Karpas-422 (cell line): Measurements from ENCODE around the gene NFAM1. TPM values are rescaled to one million over a fixed set of nuclear protein-coding genes. Genes with fewer than 3 reads are reported as not detected.

Source experiments
- DNase-seq: peaks from one replicate; pipeline ENCODE4 v3.0.0-alpha.2; 2015
- H2AFZ ChIP-seq: fragments of 200-600 bp; sonication (generic); 2 replicates; pipeline ENCODE4 v1.6.1; 2014; ENCODE audit warnings: antibody characterized with exemption, low read length, mixed read lengths
- H3K27ac ChIP-seq: fragments of 200-600 bp; sonication (generic); 2 replicates; pipeline ENCODE4 v1.5.1; 2014; ENCODE audit warnings: mild to moderate bottlenecking, low read length, moderate library complexity
- H3K27me3 ChIP-seq: fragments of 200-600 bp; sonication (generic); 2 replicates; pipeline ENCODE4 v1.6.1; 2014; ENCODE audit warnings: low read length, mixed read lengths
- H3K36me3 ChIP-seq: fragments of 200-600 bp; sonication (generic); 2 replicates; pipeline ENCODE4 v1.6.1; 2014; ENCODE audit warnings: low read length, mixed read lengths; ENCODE audit not compliant: insufficient read depth
- H3K4me1 ChIP-seq: fragments of 200-600 bp; sonication (generic); 2 replicates; pipeline ENCODE4 v1.6.1; 2014; ENCODE audit warnings: mild to moderate bottlenecking, low read length, mixed read lengths
- H3K4me2 ChIP-seq: fragments of 200-600 bp; sonication (generic); 2 replicates; pipeline ENCODE4 v1.6.1; 2014; ENCODE audit warnings: low read length, low read depth, mild to moderate bottlenecking; ENCODE audit not compliant: poor library complexity, severe bottlenecking
- H3K4me3 ChIP-seq: fragments of 200-600 bp; sonication (generic); 2 replicates; pipeline ENCODE4 v1.5.1; 2014; ENCODE audit warnings: mild to moderate bottlenecking, antibody characterized with exemption, low read length, mixed read lengths
- H3K79me2 ChIP-seq: fragments of 200-600 bp; sonication (generic); 2 replicates; pipeline ENCODE4 v1.6.1; 2014; ENCODE audit warnings: mild to moderate bottlenecking, low read length, mixed read lengths
- H3K9ac ChIP-seq: fragments of 200-600 bp; sonication (generic); 2 replicates; pipeline ENCODE4 v1.6.0; 2014; ENCODE audit warnings: low read length
- H3K9me2 ChIP-seq: fragments of 200-600 bp; sonication (generic), shearing (Covaris generic); replicated peaks from 2 replicates; pipeline ENCODE4 v1.6.0; 2014; ENCODE audit warnings: mild to moderate bottlenecking, low read length, moderate library complexity; ENCODE audit not compliant: insufficient read depth
- H3K9me3 ChIP-seq: fragments of 300-700, 200-600 bp; sonication (generic); 2 replicates; pipeline ENCODE4 v1.6.1; 2014; ENCODE audit warnings: low read length, mixed read lengths
- H4K20me1 ChIP-seq: fragments of 200-600 bp; sonication (generic); 2 replicates; pipeline ENCODE4 v1.6.1; 2014; ENCODE audit warnings: mild to moderate bottlenecking, antibody characterized with exemption, low read length, low read depth; ENCODE audit not compliant: insufficient read depth
- total RNA-seq: library from RNA; depleted of rRNA; stranded (reverse); fragments of >200 nt; shearing (Covaris generic); gene quantifications from 2 replicates; pipeline ENCODE4 v1.2.3, GENCODE V29; 2014; ENCODE audit warnings: low replicate concordance; rRNA removed

NFAM1 gene, protein sequence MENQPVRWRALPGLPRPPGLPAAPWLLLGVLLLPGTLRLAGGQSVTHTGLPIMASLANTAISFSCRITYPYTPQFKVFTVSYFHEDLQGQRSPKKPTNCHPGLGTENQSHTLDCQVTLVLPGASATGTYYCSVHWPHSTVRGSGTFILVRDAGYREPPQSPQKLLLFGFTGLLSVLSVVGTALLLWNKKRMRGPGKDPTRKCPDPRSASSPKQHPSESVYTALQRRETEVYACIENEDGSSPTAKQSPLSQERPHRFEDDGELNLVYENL
- total RNA-seq, result not detected in 2 replicates

DNA sequence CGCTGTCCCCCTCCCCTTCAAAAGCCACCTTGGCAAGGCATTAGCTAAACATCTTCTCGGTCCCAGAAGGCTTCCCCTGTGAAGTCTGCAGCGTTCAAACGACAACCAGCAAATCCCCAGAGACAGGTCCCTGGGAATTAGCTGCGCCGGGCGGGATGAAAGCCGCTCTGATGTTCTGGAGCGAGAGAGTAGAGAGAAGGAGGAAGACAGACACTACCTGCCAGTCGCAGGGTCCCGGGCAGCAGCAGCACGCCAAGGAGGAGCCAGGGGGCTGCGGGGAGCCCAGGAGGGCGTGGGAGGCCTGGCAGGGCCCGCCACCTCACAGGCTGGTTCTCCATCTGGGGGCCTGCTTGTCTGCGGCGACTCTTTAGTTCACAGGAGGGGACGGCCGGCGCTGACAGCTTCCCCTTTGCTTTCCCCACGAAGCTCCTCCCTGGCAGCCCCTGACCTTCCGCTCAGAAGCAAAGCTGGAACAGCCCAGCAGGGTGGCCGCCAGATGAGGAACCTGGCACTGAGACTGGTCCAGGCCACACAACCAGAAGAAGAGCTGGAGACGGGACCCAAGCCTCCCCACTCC, at the start of gene NFAM1:
NFAM1 (minus strand) TSS at position 384 of the 577 bp plus-strand sequence; CDS start at position 338, 46 bp downstream.
- Histone ChIP-seq H3K36me3 (no peaks in the 10 kb centered on the region), H3K4me2 (no peak within 1 kb of the TSS), H4K20me1 (no peaks in the 10 kb centered on the region; the same call in 1 of the 2 replicates), H3K4me1 (peaks cover 51% of the 10 kb centered on the region), H3K4me3 (no peak within 1 kb of the TSS), H3K79me2 (no peaks in the 10 kb centered on the region), H2AFZ (no peak within 1 kb of the TSS), H3K27ac (no peak within 1 kb of the TSS), H3K27me3 (no peaks in the 10 kb centered on the region), H3K9ac (no peak within 1 kb of the TSS), H3K9me3 (no peaks in the 10 kb centered on the region), H3K9me2 (no peaks in the 10 kb centered on the region)
- no peak for DNase-seq

DNA sequence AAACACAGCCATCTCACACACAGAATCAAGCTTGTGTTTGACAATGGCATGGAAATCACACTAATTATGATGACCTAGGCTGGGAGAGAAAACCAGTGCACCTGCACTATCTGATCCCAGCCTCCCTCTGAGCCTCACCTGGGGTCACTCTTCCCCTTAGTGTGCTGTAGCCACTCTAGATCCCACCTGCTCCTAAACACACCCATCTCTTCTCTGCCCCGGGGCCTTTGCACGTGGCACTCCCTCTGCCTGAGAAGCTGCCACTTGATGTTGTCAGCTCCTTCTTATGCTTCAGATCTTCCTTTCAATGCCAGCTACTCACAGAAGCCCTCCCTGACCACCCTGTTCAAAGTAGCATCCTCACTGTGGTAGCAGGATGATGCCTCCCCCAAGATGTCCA, 42.9 kb upstream of the NFAM1 start:
- Histone ChIP-seq H3K4me3 (no peak overlapping the region), H4K20me1 (no peaks in the 10 kb centered on the region), H3K79me2 (no peaks in the 10 kb centered on the region), H3K9ac (no peak overlapping the region), H3K4me1 (no peaks in the 10 kb centered on the region), H3K9me3 (no peaks in the 10 kb centered on the region), H3K36me3 (no peaks in the 10 kb centered on the region), H3K4me2 (no peak overlapping the region), H3K27ac (no peak overlapping the region), H3K27me3 (no peaks in the 10 kb centered on the region), H2AFZ (no peak overlapping the region), H3K9me2 (no peaks in the 10 kb centered on the region)
- no peak for DNase-seq

DNA sequence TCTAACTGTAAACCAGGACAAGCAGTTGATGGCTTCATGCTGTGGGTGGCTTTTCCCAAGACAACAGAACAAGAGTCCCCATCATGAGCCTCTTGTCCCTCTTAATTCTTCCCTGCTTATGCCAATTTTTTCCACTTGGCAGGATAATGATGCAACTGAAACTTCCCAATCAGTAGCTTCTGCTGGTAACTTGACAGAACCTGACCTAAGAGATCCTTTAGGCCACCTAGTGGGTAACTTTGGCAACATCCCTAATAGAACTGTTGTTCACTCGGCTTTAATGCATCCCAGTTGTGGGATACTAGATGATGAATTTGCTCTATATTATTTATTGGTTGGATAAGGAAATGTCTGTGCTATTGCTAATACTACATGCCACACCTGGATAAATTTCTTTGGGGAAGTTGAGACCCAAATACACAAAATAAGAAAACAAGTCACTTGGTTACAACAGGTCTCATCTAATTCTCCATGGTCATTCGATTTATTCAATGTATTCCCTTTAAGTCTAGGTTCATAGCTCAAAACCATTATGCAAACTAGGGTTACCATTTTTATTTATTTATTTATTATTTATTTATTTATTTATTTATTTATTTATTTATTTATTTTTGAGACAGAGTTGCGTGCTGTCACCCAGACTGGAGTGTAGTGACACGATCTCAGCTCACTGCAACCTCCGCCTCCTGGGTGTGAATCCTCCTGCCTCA, 41.4 kb upstream of the NFAM1 start:
- no peaks in the 10 kb centered on the region for H3K4me1 ChIP-seq
- no peaks in the 10 kb centered on the region for H3K9me3 ChIP-seq
- H3K9ac ChIP-seq, result no peak overlapping the region
- no peak overlapping the region for H2AFZ ChIP-seq
- no peaks in the 10 kb centered on the region for H3K79me2 ChIP-seq
- no peaks in the 10 kb centered on the region for H3K36me3 ChIP-seq
- no peak overlapping the region for H3K4me2 ChIP-seq
- H3K9me2 ChIP-seq, result no peaks in the 10 kb centered on the region
- no peak overlapping the region for H3K27ac ChIP-seq
- peak; percentile 77 for DNase-seq
- no peaks in the 10 kb centered on the region for H3K27me3 ChIP-seq
- H4K20me1 ChIP-seq, result no peaks in the 10 kb centered on the region
- no peak overlapping the region for H3K4me3 ChIP-seq

DNA sequence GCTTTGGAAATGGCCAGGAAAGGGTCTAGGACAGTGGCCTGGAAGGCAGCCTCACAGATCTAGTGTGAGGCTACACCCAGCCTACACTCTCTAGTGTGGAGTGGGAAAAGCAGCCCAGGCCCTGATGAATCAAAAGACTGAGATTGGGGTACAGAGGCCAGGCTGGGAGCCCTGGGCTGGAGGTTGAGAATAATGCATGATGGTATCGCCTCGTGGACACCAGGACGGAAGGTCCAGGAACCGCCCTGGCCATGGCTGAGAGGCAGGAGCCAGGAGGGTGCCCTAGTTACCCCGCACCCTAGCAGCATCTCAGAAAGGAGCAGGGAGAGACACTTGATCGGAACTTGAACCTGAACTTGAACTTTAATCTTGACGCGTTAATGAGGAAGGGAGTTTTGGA, 40.5 kb upstream of the NFAM1 start:
- Histone ChIP-seq H3K36me3 (no peaks in the 10 kb centered on the region), H4K20me1 (no peaks in the 10 kb centered on the region), H3K9me2 (no peaks in the 10 kb centered on the region), H3K4me2 (no peak overlapping the region), H3K27ac (no peak overlapping the region), H3K4me1 (no peaks in the 10 kb centered on the region), H2AFZ (no peak overlapping the region), H3K9me3 (no peaks in the 10 kb centered on the region), H3K27me3 (no peaks in the 10 kb centered on the region), H3K79me2 (no peaks in the 10 kb centered on the region), H3K9ac (no peak overlapping the region), H3K4me3 (no peak overlapping the region)
- DNase-seq, result no peak

DNA sequence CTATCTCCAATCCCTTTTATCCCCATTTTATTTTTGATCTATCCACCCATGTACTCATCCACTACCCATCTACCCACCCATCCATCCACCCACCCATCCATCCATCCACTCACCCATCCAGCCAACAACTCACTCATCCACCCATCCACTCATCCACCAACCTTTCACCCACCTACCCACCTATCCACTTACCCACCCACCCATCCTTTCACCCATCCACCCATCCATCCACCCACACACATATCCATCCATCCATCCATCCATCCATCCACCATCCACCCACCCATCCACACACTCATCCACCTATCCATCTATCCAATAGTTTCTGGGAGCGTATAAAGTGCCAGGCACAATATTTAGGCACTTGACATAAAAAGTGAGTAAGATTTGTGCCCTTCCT, 39.2 kb upstream of the NFAM1 start:
- H3K4me3 ChIP-seq, result no peak overlapping the region
- H3K79me2 ChIP-seq, result no peaks in the 10 kb centered on the region
- no peak overlapping the region for H2AFZ ChIP-seq
- DNase-seq, result no peak
- no peak overlapping the region for H3K9ac ChIP-seq
- no peaks in the 10 kb centered on the region for H3K4me1 ChIP-seq
- no peaks in the 10 kb centered on the region for H3K36me3 ChIP-seq
- H3K4me2 ChIP-seq, result no peak overlapping the region
- H4K20me1 ChIP-seq, result no peaks in the 10 kb centered on the region
- no peak overlapping the region for H3K27ac ChIP-seq
- no peaks in the 10 kb centered on the region for H3K9me2 ChIP-seq
- H3K9me3 ChIP-seq, result no peaks in the 10 kb centered on the region
- no peaks in the 10 kb centered on the region for H3K27me3 ChIP-seq

DNA sequence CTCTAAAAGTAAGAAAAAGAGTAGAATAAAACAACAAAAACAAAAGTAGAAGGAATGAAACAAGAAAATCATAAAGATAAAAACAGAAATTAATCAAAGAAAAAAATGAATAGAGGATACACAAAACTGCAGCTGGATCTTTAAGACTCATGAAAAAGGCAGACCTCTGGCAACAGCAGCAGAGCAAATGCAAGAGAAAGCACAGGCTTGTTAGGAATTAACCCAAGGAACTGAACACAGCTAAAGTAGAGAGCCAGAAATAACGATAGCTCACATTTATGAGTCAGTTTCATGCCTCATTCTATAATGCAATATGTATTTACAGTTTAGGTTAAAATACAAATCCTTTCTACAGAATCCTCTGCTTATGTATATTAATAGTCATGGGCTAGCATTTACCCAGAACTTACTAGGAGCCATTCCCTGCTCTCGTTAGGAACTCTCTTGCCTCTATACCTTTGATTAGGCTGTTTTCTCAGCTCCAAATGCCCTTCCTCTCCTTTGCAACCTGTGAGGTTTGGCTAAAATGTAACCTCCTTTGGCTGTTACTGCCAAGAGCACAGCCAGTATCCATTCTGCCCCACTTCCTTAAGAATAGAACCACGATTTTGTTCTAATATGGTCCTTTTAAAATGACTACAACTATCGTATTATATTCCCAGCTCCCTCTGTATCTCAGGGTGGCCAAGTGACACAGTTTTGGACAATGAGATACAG, 38.3 kb upstream of the NFAM1 start:
- H3K27me3 ChIP-seq, result no peaks in the 10 kb centered on the region
- no peaks in the 10 kb centered on the region for H3K9me3 ChIP-seq
- no peaks in the 10 kb centered on the region for H4K20me1 ChIP-seq
- no peak for DNase-seq
- H2AFZ ChIP-seq, result no peak overlapping the region
- H3K4me2 ChIP-seq, result no peak overlapping the region
- H3K9me2 ChIP-seq, result no peaks in the 10 kb centered on the region
- H3K9ac ChIP-seq, result no peak overlapping the region
- no peak overlapping the region for H3K27ac ChIP-seq
- H3K79me2 ChIP-seq, result no peaks in the 10 kb centered on the region
- no peaks in the 10 kb centered on the region for H3K36me3 ChIP-seq
- no peak overlapping the region for H3K4me3 ChIP-seq
- no peaks in the 10 kb centered on the region for H3K4me1 ChIP-seq

DNA sequence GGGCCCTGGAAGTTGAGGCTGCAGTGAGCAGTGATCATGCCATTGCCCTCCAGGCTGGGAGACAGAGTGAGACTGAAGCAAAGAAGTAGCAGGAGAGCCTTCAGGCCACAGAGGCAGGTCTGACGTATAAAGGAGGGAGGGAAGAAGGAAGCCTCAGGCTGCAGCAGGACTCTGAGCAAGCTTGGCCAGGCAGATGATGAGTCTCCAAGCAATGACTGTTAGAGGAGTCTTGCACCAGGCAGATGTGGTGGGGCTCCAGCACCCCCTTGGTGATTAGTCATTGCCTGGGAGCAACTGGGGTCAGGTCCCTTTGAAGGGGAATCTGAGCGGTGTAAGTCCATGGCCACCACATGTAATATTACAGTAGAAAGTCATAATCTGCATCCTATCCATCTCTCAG, 36.6 kb upstream of the NFAM1 start:
- Histone ChIP-seq H3K4me3 (no peak overlapping the region), H3K36me3 (no peaks in the 10 kb centered on the region), H3K4me1 (no peaks in the 10 kb centered on the region), H3K9me2 (no peaks in the 10 kb centered on the region), H2AFZ (no peak overlapping the region), H3K9ac (no peak overlapping the region), H3K27ac (no peak overlapping the region), H3K27me3 (no peaks in the 10 kb centered on the region), H3K4me2 (no peak overlapping the region), H3K9me3 (no peaks in the 10 kb centered on the region), H4K20me1 (no peaks in the 10 kb centered on the region), H3K79me2 (no peaks in the 10 kb centered on the region)
- no peak for DNase-seq

DNA sequence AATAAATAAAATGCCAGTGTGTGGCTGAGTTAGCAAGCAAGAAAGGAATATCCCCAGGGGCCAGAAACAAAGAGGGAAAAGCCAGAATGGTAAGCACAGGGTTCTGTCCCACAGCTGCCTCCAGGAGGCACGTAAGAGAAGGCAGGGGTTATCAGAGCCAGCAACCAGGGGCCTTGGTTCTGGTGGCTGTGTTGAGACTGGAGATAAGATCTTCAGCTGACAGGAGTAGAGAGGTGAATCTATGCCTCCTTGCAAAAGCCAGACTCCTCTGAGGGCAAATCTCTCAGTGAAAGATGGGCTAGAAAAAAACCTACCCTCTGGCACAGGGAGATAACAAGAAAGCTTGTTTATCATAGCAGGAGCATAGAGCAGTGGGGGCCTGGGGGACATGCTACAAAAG, 29.8 kb upstream of the NFAM1 start:
- H3K36me3 ChIP-seq, result no peaks in the 10 kb centered on the region
- H3K9ac ChIP-seq, result no peak overlapping the region
- no peak for DNase-seq
- no peaks in the 10 kb centered on the region for H4K20me1 ChIP-seq
- no peaks in the 10 kb centered on the region for H3K79me2 ChIP-seq
- no peak overlapping the region for H3K4me2 ChIP-seq
- no peak overlapping the region for H2AFZ ChIP-seq
- no peaks in the 10 kb centered on the region for H3K4me1 ChIP-seq
- no peaks in the 10 kb centered on the region for H3K9me3 ChIP-seq
- H3K4me3 ChIP-seq, result no peak overlapping the region
- H3K27me3 ChIP-seq, result no peaks in the 10 kb centered on the region
- H3K9me2 ChIP-seq, result no peaks in the 10 kb centered on the region
- no peak overlapping the region for H3K27ac ChIP-seq
